Hippocampal formation (tissue), 2 donors: ENCODE results near the gene CCR9.
"Not testable (repeated sequence)": the region's sequence is repeated elsewhere in the genome, so short reads cannot be mapped to it uniquely, and the experiment has no call there.

Source experiments
- DNase-seq, 2 donors: peaks; one replicate each; lab custom pipeline; 2025; lab: John Stamatoyannopoulos, UW

Gene CCR9

GRCh38 chr3:45885979-45886705, at the start of gene CCR9:
Gene CCR9 (plus strand): TSS chr3:45886543. CDS start chr3:45894934, 8,391 bp downstream.
- DNase-seq, result no peak

- no peak for DNase-seq
Observed at GRCh38 chr3:45838466-45838865, 47.9 kb upstream of the CCR9 start.

GRCh38 chr3:45841420-45841756, 45.0 kb upstream of the CCR9 start:
- DNase-seq, result no peak

GRCh38 chr3:45841757-45842491, 44.4 kb upstream of the CCR9 start, which contains the start of gene LZTFL1:
Gene LZTFL1 (minus strand): TSS chr3:45842119. CDS start chr3:45841991, 128 bp downstream.
- peak; percentile 83 to 84 for DNase-seq

GRCh38 chr3:45842851-45843625, 43.3 kb upstream of the CCR9 start:
- DNase-seq, result no peak

- DNase-seq, result no peak
Observed at GRCh38 chr3:45844616-45845015, 41.7 kb upstream of the CCR9 start.

- DNase-seq, result no peak
Observed at GRCh38 chr3:45848392-45848791, 38.0 kb upstream of the CCR9 start.

GRCh38 chr3:45852828-45853227, 33.5 kb upstream of the CCR9 start:
- DNase-seq, result no peak

- DNase-seq, result not testable (repeated sequence)
Observed at GRCh38 chr3:45856323-45856722, 30.0 kb upstream of the CCR9 start.

GRCh38 chr3:45857024-45857423, 29.3 kb upstream of the CCR9 start:
- not testable (repeated sequence) for DNase-seq

GRCh38 chr3:45858809-45859543, 27.4 kb upstream of the CCR9 start:
- DNase-seq, result no peak

GRCh38 chr3:45860481-45860880, 25.9 kb upstream of the CCR9 start:
- DNase-seq, result no peak

GRCh38 chr3:45861043-45861719, 25.2 kb upstream of the CCR9 start:
- no peak for DNase-seq

GRCh38 chr3:45864760-45865519, 21.4 kb upstream of the CCR9 start:
- DNase-seq, result no peak

GRCh38 chr3:45865563-45865962, 20.8 kb upstream of the CCR9 start:
- DNase-seq, result no peak

GRCh38 chr3:45868213-45868612, 18.1 kb upstream of the CCR9 start:
- DNase-seq, result no peak

GRCh38 chr3:45868650-45869049, 17.7 kb upstream of the CCR9 start:
- no peak for DNase-seq

GRCh38 chr3:45869638-45870037, 16.7 kb upstream of the CCR9 start:
- DNase-seq, result no peak

- DNase-seq, result no peak
Observed at GRCh38 chr3:45870099-45870498, 16.2 kb upstream of the CCR9 start.

- DNase-seq, result no peak
Observed at GRCh38 chr3:45871780-45872179, 14.6 kb upstream of the CCR9 start.

- DNase-seq, result no peak
Observed at GRCh38 chr3:45872569-45872968, 13.8 kb upstream of the CCR9 start.
